Nephron progenitor cell (in vitro differentiated cells): ENCODE data around the gene SPN.
"Not testable (repeated sequence)": the region's sequence is repeated elsewhere in the genome, so short reads cannot be mapped to it uniquely, and the experiment has no call there.

Source experiments
- DNase-seq: peaks from one replicate; pipeline ENCODE4 v3.0.0; 2021
- H3K27ac Mint-ChIP-seq: 2 replicates; pipeline ENCODE4 v1.8.0; 2021; ENCODE audit warnings: mild to moderate bottlenecking, moderate library complexity, mixed read lengths
- H3K27me3 Mint-ChIP-seq: 2 replicates; pipeline ENCODE4 v1.8.0; 2021; ENCODE audit warnings: mild to moderate bottlenecking, low read depth, mixed read lengths; ENCODE audit not compliant: poor library complexity
- H3K36me3 Mint-ChIP-seq: 2 replicates; pipeline ENCODE4 v1.8.0; 2021; ENCODE audit warnings: low read depth, mixed read lengths
- H3K4me1 Mint-ChIP-seq: 2 replicates; pipeline ENCODE4 v1.8.0; 2021; ENCODE audit warnings: mixed read lengths
- H3K4me3 Mint-ChIP-seq: 2 replicates; pipeline ENCODE4 v1.8.0; 2021; ENCODE audit warnings: mild to moderate bottlenecking, moderate library complexity, mixed read lengths
- H3K9me3 Mint-ChIP-seq: 2 replicates; pipeline ENCODE4 v1.8.0; 2021; ENCODE audit warnings: mild to moderate bottlenecking, moderate library complexity, mixed read lengths
- CTCF ChIP-seq: fragments of 200-600 bp; sonication (generic); IDR thresholded peaks from 2 replicates; pipeline ENCODE4 v1.5.0; 2021; ENCODE audit warnings: antibody characterized with exemption

The SPN gene

GRCh38 chr16:29708917-29709600 is 46.0 kb downstream of the SPN start:
- H3K4me1 Mint-ChIP-seq, result peaks cover 30% of the 10 kb centered on the region
- TF ChIP-seq CTCF, result no peak
- peaks cover 33% of the 10 kb centered on the region for H3K9me3 Mint-ChIP-seq
- H3K4me3 Mint-ChIP-seq, result peak overlapping the region; percentile 13
- no peak overlapping the region for H3K27ac Mint-ChIP-seq
- DNase-seq, result no peak
- H3K36me3 Mint-ChIP-seq, result peaks cover 12% of the 10 kb centered on the region
- H3K27me3 Mint-ChIP-seq, result peaks cover 11% of the 10 kb centered on the region

GRCh38 chr16:29709657-29710056 is 46.6 kb downstream of the SPN start:
- not testable (repeated sequence) for DNase-seq
- Mint-ChIP-seq H3K9me3 (peaks cover 33% of the 10 kb centered on the region), H3K4me1 (peaks cover 31% of the 10 kb centered on the region), H3K36me3 (peaks cover 12% of the 10 kb centered on the region), H3K4me3 (peak overlapping the region; percentile 16), H3K27ac (peak overlapping the region; percentile 36), H3K27me3 (peaks cover 11% of the 10 kb centered on the region)

- Mint-ChIP-seq H3K27ac (peak overlapping the region; percentile 26), H3K9me3 (peaks cover 33% of the 10 kb centered on the region)
- DNase-seq, result peak; percentile 11
Measured at GRCh38 chr16:29710227-29711219, 47.5 kb downstream of the SPN start.

GRCh38 chr16:29712809-29713208 is 49.8 kb downstream of the SPN start:
- H3K27me3 Mint-ChIP-seq, result peaks cover 11% of the 10 kb centered on the region
- H3K36me3 Mint-ChIP-seq, result peaks cover 8% of the 10 kb centered on the region
- no peak overlapping the region for H3K4me3 Mint-ChIP-seq
- peaks cover 30% of the 10 kb centered on the region for H3K4me1 Mint-ChIP-seq
- DNase-seq, result no peak
- H3K27ac Mint-ChIP-seq, result peak overlapping the region; percentile 42
- peaks cover 34% of the 10 kb centered on the region for H3K9me3 Mint-ChIP-seq
- TF ChIP-seq CTCF, result no peak

More at GRCh38 chr16:29710227-29711219, 47.5 kb downstream of the SPN start:
- Mint-ChIP-seq H3K4me1 (peaks cover 34% of the 10 kb centered on the region), H3K4me3 (peak overlapping the region; percentile 16), H3K36me3 (peaks cover 12% of the 10 kb centered on the region), H3K27me3 (peaks cover 11% of the 10 kb centered on the region)
- TF ChIP-seq CTCF, result peak; percentile 47

- H3K27me3 Mint-ChIP-seq, result peaks cover 8% of the 10 kb centered on the region
Measured at GRCh38 chr16:29714396-29714795, 51.3 kb downstream of the SPN start.

More at GRCh38 chr16:29714396-29714795, 51.3 kb downstream of the SPN start:
- H3K4me3 Mint-ChIP-seq, result no peak overlapping the region
- H3K9me3 Mint-ChIP-seq, result peaks cover 20% of the 10 kb centered on the region
- H3K27ac Mint-ChIP-seq, result no peak overlapping the region
- no peak for TF ChIP-seq CTCF
- DNase-seq, result no peak
- H3K4me1 Mint-ChIP-seq, result peaks cover 33% of the 10 kb centered on the region
- peaks cover 8% of the 10 kb centered on the region for H3K36me3 Mint-ChIP-seq
